HCT116 (cell line): ENCODE results near the gene ERBB4. TPM values are rescaled to one million over a fixed set of nuclear protein-coding genes. Genes with fewer than 3 reads are reported as not detected.

Experiments
- ATAC-seq: fragments of 200-7000 bp; cut with Tn5 transposase; 2 replicates; pipeline ENCODE4 v1.9.1; 2020; ENCODE audit warnings: mild to moderate bottlenecking, moderate library complexity
- BruUV-seq: library from RNA; stranded (reverse); fragments of 400-500 nt; replicated peaks from 2 replicates; lab custom pipeline; 2021; lab: Mats Ljungman, UMichigan
- CTCF ChIA-PET: fragments of 300-600 bp; sonication (Branson Sonifier 250); formaldehyde crosslinking; loops from one replicate; lab custom pipeline; 2021; ENCODE audit warnings: antibody characterized with exemption; lab: Charles Lee
- POLR2A ChIA-PET: fragments of 300-600, 350-600 bp; sonication (Branson Sonifier 250); formaldehyde crosslinking; loops from one replicate; lab custom pipeline; 2021; ENCODE audit warnings: antibody characterized with exemption; lab: Charles Lee
- RAD21 ChIA-PET, 2 experiments: fragments of 300-600 bp; sonication (Branson Sonifier 250); formaldehyde crosslinking; loops; one replicate each; lab custom pipeline; 2023; ENCODE audit warnings: low total read pairs in 2 of 2; ENCODE audit not compliant: uncharacterized antibody in 2 of 2, unreplicated experiment in 2 of 2, low non-redundant PET in 1 of 2; lab: Charles Lee
- DNase-seq: peaks from one replicate; pipeline ENCODE4 v3.0.0-alpha.2; 2010; ENCODE audit warnings: low read depth, low spot score
- H2AFZ ChIP-seq: fragments of 200-600 bp; shearing (Covaris generic), sonication (generic); 2 replicates; pipeline ENCODE4 v1.6.1; 2017; ENCODE audit warnings: low read depth, mixed run types, mixed read lengths, antibody characterized with exemption, low read length; ENCODE audit not compliant: poor library complexity, severe bottlenecking
- H3K27ac ChIP-seq: 2 replicates; pipeline ENCODE4 v1.5.1; 2012; ENCODE audit warnings: low read depth, low read length
- H3K27me3 ChIP-seq: fragments of 200-600 bp; sonication (generic); 2 replicates; pipeline ENCODE4 v1.6.1; 2016; ENCODE audit warnings: mixed run types, low read length, mixed read lengths; ENCODE audit not compliant: insufficient read depth
- H3K36me3 ChIP-seq, 2 experiments: fragments of 200-500 bp in 1 of 2; fragments of 200-600 bp in 1 of 2; sonication (Bioruptor generic) in 1 of 2; sonication (generic) in 1 of 2; 2 replicates each; pipeline versions ENCODE4 v1.5.1 to v1.6.1; 2014 to 2016; ENCODE audit warnings: low read length in 2 of 2, inconsistent platforms in 1 of 2, mixed read lengths in 1 of 2, mixed run types in 1 of 2; ENCODE audit not compliant: insufficient read depth in 2 of 2, control insufficient read depth in 1 of 2
- H3K4me1 ChIP-seq, 2 experiments: fragments of 200-600 bp in 1 of 2; sonication (generic) in 1 of 2; 2 replicates each; pipeline versions ENCODE4 v1.5.1 to v1.6.1; 2012 to 2017; ENCODE audit warnings: low read length in 2 of 2, inconsistent platforms in 1 of 2, mild to moderate bottlenecking in 1 of 2, mixed read lengths in 1 of 2, mixed run types in 1 of 2, moderate library complexity in 1 of 2; ENCODE audit not compliant: insufficient read depth in 2 of 2, control insufficient read depth in 1 of 2
- H3K4me2 ChIP-seq: fragments of 200-600 bp; sonication (generic); 2 replicates; pipeline ENCODE4 v1.6.1; 2017; ENCODE audit warnings: mixed run types, low read length, mixed read lengths
- H3K4me3 ChIP-seq, 2 experiments: fragments of 200-600 bp in 1 of 2; sonication (generic) in 1 of 2; replicated peaks in 1 of 2; 2 replicates each; pipeline ENCODE4 v1.5.1; 2011 to 2016; ENCODE audit warnings: low read length in 2 of 2, control low read depth in 1 of 2, low read depth in 1 of 2, mild to moderate bottlenecking in 1 of 2, mixed read lengths in 1 of 2, mixed run types in 1 of 2
- H3K79me2 ChIP-seq: fragments of 200-600 bp; sonication (generic); 2 replicates; pipeline ENCODE4 v1.6.1; 2017; ENCODE audit warnings: mild to moderate bottlenecking, mixed run types, low read length, moderate library complexity, mixed read lengths; ENCODE audit not compliant: insufficient read depth
- H3K9ac ChIP-seq: fragments of 200-600 bp; sonication (generic); 2 replicates; pipeline ENCODE4 v1.6.1; 2016; ENCODE audit warnings: low read length, mixed read lengths
- H3K9me2 ChIP-seq: fragments of 200-600 bp; sonication (generic), shearing (Covaris generic); 2 replicates; pipeline ENCODE4 v1.6.1; 2017; ENCODE audit warnings: mixed run types, mild to moderate bottlenecking, moderate library complexity; ENCODE audit not compliant: insufficient read depth
- H3K9me3 ChIP-seq, 2 experiments: fragments of 200-500 bp in 1 of 2; fragments of 200-600 bp in 1 of 2; sonication (Bioruptor generic) in 1 of 2; sonication (generic) in 1 of 2; 2 replicates each; pipeline ENCODE4 v1.6.1; 2014 to 2017; ENCODE audit warnings: low read length in 2 of 2, mixed read lengths in 2 of 2, inconsistent platforms in 1 of 2, low read depth in 1 of 2, mild to moderate bottlenecking in 1 of 2, mixed run types in 1 of 2, moderate library complexity in 1 of 2; ENCODE audit not compliant: control insufficient read depth in 1 of 2, insufficient read depth in 1 of 2
- H4K20me1 ChIP-seq: fragments of 200-600 bp; sonication (generic), shearing (Covaris generic); 2 replicates; pipeline ENCODE4 v1.6.1; 2017; ENCODE audit warnings: mixed run types, mild to moderate bottlenecking, moderate library complexity; ENCODE audit not compliant: insufficient read depth
- CBX3 ChIP-seq: IDR thresholded peaks from 2 replicates; pipeline ENCODE4 v1.6.1; 2012; ENCODE audit warnings: low read depth
- EGR1 ChIP-seq: IDR thresholded peaks from 2 replicates; pipeline ENCODE4 v1.6.1; 2012; ENCODE audit warnings: low read depth
- ELF1 ChIP-seq: IDR thresholded peaks from 2 replicates; pipeline ENCODE4 v1.6.1; 2012; ENCODE audit warnings: low read depth, borderline replicate concordance
- EZH2 ChIP-seq: fragments of 200-600 bp; sonication (generic); IDR thresholded peaks from 2 replicates; pipeline ENCODE4 v1.6.1; 2017; ENCODE audit warnings: antibody characterized with exemption, mixed run types
- EZH2phosphoT487 ChIP-seq: fragments of 200-600 bp; IDR thresholded peaks from 2 replicates; pipeline ENCODE4 v1.6.1; 2018; ENCODE audit warnings: antibody characterized with exemption, borderline replicate concordance
- FOSL1 ChIP-seq: IDR thresholded peaks from 2 replicates; pipeline ENCODE4 v1.6.1; 2012; ENCODE audit warnings: low read depth
- JUND ChIP-seq: IDR thresholded peaks from 2 replicates; pipeline ENCODE4 v1.6.1; 2012
- POLR2A ChIP-seq: IDR thresholded peaks from 2 replicates; pipeline ENCODE4 v1.7.0; 2011; ENCODE audit warnings: borderline replicate concordance; ENCODE audit not compliant: insufficient read depth, insufficient read length; ENCODE audit errors: extremely low read depth
- RAD21 ChIP-seq: IDR thresholded peaks from 2 replicates; pipeline ENCODE4 v1.6.1; 2012; ENCODE audit warnings: low read depth, mild to moderate bottlenecking
- SIN3A ChIP-seq: IDR thresholded peaks from 2 replicates; pipeline ENCODE4 v1.6.1; 2012; ENCODE audit warnings: low read depth
- SP1 ChIP-seq: IDR thresholded peaks from 2 replicates; pipeline ENCODE4 v1.6.1; 2012; ENCODE audit warnings: low read depth
- TCF7L2 ChIP-seq: IDR thresholded peaks from 2 replicates; pipeline ENCODE4 v1.7.0; 2011; ENCODE audit warnings: borderline replicate concordance, inconsistent platforms; ENCODE audit not compliant: insufficient read depth, insufficient read length; ENCODE audit errors: extremely low read depth
- YY1 ChIP-seq: IDR thresholded peaks from 2 replicates; pipeline ENCODE4 v1.6.1; 2011; ENCODE audit warnings: low read length, low read depth, moderate library complexity, mild to moderate bottlenecking; ENCODE audit not compliant: insufficient replicate concordance; ENCODE audit errors: extremely low read depth
- ZNF274 ChIP-seq: fragments of 200-500 bp; sonication (Bioruptor generic); IDR thresholded peaks from 2 replicates; pipeline ENCODE4 v1.6.1; 2014; ENCODE audit warnings: mild to moderate bottlenecking, low read depth, low read length, inconsistent platforms
- intact Hi-C: fragments of 100-400 bp; cut with micrococcal nuclease; formaldehyde crosslinking; loops from 2 replicates; pipeline ENCODE4 v1.10.0; 2022
- total RNA-seq: library from RNA; stranded (reverse); gene quantifications from one replicate; pipeline ENCODE4 v1.2.1, GENCODE V29; 2021; ENCODE audit not compliant: unreplicated experiment
- TF ChIP-seq, protein P1 (sequence below): IDR thresholded peaks from 2 replicates; pipeline ENCODE4 v1.6.1; 2011; ENCODE audit warnings: mild to moderate bottlenecking, low read length, moderate library complexity; ENCODE audit not compliant: insufficient replicate concordance; ENCODE audit errors: extremely low read depth

The ERBB4 gene
- total RNA-seq, 1 experiment from 2014 or later: 0.10 TPM

DNA sequence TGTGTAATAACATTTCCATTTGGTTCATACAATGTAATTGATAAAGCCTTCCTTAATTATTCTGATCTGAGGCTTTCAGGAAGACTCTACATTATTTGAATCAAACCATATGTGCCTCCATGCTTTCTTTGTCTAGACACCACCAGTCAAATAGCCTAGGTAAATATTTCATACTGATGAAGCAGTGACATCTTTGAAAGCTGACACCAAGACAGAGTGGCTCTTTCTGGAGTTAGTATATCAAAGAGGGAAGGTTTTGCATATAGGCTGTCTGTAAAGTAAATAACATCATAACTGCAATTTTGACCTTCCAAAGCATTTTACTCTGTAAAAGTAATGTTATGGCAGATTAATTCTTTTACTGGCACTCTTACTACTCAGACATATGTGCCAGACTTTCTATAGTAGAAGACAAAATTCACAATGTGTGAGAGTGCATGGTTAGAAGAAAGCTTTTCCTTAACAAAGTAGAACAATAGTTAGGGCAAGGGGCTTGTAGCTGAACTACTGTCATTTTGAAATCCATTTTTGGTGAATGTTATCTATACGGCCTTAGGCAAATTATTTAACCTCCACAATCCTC, 177.3 kb downstream of the ERBB4 start (continued):
- TF ChIP-seq EZH2phosphoT487: no peak
- no peak for TF ChIP-seq EGR1
- TF ChIP-seq CBX3: no peak
- TF ChIP-seq FOSL1: no peak
- TF ChIP-seq TCF7L2: no peak
- no peak for TF ChIP-seq SP1
- TF ChIP-seq POLR2A: no peak
- TF ChIP-seq YY1: no peak
- TF ChIP-seq EZH2: no peak
- TF ChIP-seq ELF1: no peak
- no peak for TF ChIP-seq SIN3A
- TF ChIP-seq JUND: no peak
- no peak for TF ChIP-seq ZNF274

DNA sequence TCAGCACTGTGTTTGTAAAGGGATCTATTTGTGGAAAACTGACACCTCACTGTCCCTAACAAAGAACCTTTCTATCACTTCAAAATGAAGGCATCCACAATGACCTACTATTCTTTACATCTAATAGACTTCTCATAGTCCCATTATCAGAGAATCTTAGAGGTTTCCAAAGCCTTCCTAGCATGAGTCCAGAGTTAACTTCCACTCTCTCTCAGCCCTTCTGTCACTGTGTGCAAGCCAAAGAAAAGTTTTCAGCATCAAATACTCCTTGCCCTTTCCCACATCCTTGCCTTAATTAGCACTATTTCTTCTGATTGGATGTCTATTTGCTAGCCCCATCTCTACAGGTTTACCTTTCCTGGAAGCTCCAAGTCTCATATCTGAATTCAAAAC, 178.5 kb downstream of the ERBB4 start:
- DNase-seq (no peak), ATAC-seq (no peak)
- H3K36me3 ChIP-seq: no peaks in the 10 kb centered on the region
- H3K9me2 ChIP-seq: no peaks in the 10 kb centered on the region
- H3K27ac ChIP-seq: no peak overlapping the region
- RAD21 ChIA-PET: no interaction called here
- CTCF ChIA-PET: no interaction called here
- intact Hi-C loops: no loop called here
- H3K4me2 ChIP-seq: no peak overlapping the region
- H4K20me1 ChIP-seq: no peaks in the 10 kb centered on the region
- no peak overlapping the region for H3K4me3 ChIP-seq
- POLR2A ChIA-PET: no interaction called here
- no peaks in the 10 kb centered on the region for H3K79me2 ChIP-seq
- no peaks in the 10 kb centered on the region for H3K4me1 ChIP-seq
- BruUV-seq: no TSS peak
- H3K27me3 ChIP-seq: no peaks in the 10 kb centered on the region
- no peak overlapping the region for H2AFZ ChIP-seq
- no peak overlapping the region for H3K9ac ChIP-seq
- no peaks in the 10 kb centered on the region for H3K9me3 ChIP-seq
- TF ChIP-seq, protein P1, sequence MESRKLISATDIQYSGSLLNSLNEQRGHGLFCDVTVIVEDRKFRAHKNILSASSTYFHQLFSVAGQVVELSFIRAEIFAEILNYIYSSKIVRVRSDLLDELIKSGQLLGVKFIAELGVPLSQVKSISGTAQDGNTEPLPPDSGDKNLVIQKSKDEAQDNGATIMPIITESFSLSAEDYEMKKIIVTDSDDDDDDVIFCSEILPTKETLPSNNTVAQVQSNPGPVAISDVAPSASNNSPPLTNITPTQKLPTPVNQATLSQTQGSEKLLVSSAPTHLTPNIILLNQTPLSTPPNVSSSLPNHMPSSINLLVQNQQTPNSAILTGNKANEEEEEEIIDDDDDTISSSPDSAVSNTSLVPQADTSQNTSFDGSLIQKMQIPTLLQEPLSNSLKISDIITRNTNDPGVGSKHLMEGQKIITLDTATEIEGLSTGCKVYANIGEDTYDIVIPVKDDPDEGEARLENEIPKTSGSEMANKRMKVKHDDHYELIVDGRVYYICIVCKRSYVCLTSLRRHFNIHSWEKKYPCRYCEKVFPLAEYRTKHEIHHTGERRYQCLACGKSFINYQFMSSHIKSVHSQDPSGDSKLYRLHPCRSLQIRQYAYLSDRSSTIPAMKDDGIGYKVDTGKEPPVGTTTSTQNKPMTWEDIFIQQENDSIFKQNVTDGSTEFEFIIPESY: no peak
- TF ChIP-seq CBX3: no peak
- TF ChIP-seq RAD21: no peak
- no peak for TF ChIP-seq ELF1
